ENCODE results near the gene ITPR3.

ITPR3 gene

DNA sequence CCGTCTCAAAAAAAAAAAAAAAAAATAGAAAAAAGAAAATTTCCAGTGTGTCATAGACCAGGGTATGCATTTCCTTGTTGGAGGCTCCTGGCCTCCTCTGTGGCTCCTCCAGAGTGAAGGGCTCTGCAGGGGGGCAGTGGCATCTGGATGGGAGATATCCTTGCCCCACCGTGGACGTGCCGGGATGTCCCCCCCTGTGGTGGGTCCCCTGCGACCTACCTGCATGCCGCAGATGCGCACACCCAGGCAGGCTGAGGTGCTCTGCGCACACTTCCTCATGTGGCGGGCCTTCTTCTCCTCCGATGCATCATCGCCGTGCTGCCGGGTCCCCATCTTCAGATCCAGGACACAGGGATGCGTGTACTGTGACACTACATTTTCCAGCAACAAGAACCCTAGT lies 104.1 kb downstream of the ITPR3 start:
- no peaks in the 10 kb centered on the region for H3K9me3 Mint-ChIP-seq
- no peak overlapping the region for H3K4me3 Mint-ChIP-seq
- no peaks in the 10 kb centered on the region for H3K36me3 Mint-ChIP-seq (ENCODE audit: low read depth)

DNA sequence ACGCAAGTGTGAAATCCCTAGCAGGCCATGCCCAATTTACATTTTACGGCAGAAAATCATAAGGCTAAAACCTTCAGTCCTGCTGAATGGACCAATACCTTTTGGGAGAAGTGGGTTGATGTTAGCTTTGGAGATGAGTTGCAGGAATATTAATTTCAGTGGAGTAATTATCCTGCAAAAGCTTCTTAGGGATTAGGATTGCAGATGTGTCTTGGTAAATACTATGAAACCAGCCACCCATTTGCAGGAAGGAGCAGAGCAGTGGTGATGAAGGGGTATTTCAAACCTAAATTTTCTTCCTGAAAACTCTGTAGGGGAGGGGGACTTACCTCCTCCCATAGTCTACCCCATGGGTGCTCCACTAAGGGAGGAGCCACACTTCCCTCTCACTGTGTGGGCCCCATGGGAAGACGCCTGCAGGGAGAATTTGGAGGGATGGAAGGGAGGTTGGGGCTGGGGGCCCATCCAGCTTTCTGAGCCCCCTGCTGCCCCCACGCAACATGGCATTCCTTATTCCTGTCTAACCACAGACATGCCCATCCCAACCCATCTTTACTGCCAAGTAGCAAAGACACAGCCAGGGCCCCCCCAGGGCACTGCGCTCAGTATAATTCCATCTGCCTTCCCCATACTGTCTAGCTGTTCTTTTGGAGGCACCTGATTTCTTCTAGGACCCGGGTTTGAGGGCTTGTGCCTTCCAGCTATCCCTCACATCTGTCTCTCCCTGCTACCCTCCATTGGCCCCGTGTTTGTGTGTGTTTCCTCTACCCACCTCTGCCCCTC lies 105.0 kb downstream of the ITPR3 start:
- Mint-ChIP-seq H3K4me1 (ENCODE audit: low read depth) (no peaks in the 10 kb centered on the region), H3K36me3 (ENCODE audit: low read depth) (no peaks in the 10 kb centered on the region), H3K4me3 (no peak overlapping the region), H3K27ac (no peak overlapping the region), H3K9me3 (no peaks in the 10 kb centered on the region), H3K27me3 (peaks cover 25% of the 10 kb centered on the region)
- intact Hi-C loops (cut with micrococcal nuclease), result no loop called here

More for the DNA sequence above, 104.1 kb downstream of the ITPR3 start:
- peaks cover 26% of the 10 kb centered on the region for H3K27me3 Mint-ChIP-seq
- no peaks in the 10 kb centered on the region for H3K4me1 Mint-ChIP-seq (ENCODE audit: low read depth)
- intact Hi-C loops (cut with micrococcal nuclease), result no loop called here
- no peak overlapping the region for H3K27ac Mint-ChIP-seq

DNA sequence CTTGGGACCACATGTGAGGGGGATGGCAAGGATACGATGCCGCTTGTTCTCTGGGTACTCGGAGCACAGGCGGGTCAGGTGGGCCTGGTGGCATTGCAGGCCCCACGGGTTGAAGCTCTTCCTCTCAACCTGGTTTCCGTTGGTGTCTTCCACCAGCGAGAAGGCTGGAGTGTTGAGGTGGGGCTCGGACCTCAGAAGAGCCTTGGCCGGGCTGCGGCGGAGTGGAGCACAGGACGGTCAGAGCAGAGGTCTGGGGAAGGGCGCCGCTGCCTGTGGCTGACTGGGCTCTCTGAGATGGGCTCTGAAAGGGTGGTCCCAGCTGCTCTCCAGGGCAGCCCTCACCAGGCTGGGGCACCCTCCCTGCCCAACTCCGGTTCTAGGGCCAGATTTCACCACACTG lies 105.6 kb downstream of the ITPR3 start:
- H3K4me1 Mint-ChIP-seq (ENCODE audit: low read depth), result no peaks in the 10 kb centered on the region
- peaks cover 24% of the 10 kb centered on the region for H3K27me3 Mint-ChIP-seq
- H3K4me3 Mint-ChIP-seq, result no peak overlapping the region
- no peaks in the 10 kb centered on the region for H3K36me3 Mint-ChIP-seq (ENCODE audit: low read depth)
- intact Hi-C loops (cut with micrococcal nuclease), result no loop called here
- no peaks in the 10 kb centered on the region for H3K9me3 Mint-ChIP-seq
- no peak overlapping the region for H3K27ac Mint-ChIP-seq

DNA sequence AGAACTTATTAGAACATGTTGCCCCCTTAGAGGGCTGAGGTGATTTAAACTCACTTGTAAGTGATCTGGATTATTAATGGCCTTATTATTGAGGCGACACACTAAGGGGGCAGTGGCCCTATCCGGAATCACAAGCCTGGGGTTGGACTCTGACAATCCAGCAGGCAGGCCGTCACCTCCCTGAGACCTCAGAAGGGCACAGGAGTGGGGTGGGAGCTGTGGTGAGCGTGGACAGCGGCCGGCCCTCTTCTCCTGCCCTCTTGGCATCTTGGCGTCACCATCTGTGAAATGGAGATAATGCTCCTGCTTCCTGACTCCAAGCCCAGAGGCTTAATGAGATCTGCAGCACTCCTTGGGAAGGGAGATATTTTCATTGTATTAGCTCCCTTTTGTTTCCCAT lies 106.0 kb downstream of the ITPR3 start:
- H3K36me3 Mint-ChIP-seq (ENCODE audit: low read depth), result no peaks in the 10 kb centered on the region
- H3K4me3 Mint-ChIP-seq, result no peak overlapping the region

DNA sequence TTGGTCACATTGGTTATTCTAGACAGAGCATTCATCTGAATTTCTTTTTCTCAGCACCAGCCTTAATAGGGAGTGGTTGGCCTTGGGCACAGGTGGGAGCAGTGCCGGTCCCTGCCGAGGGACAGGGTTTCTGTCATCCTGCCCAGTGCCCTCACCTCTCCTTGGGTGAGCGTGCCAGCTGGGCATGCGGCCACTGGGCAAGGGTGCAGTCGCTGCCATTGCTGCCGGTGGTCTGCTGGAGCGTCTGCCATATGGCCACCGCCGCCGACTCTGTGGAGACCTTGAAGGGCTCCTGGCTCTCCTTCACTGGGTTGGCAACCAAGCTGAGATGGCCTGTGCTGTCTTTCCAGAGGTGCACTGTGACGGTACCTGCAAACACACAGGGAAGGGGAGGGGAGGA lies 106.8 kb downstream of the ITPR3 start:
- H3K4me1 Mint-ChIP-seq (ENCODE audit: low read depth), result no peaks in the 10 kb centered on the region

More for the DNA sequence above, 106.0 kb downstream of the ITPR3 start:
- Mint-ChIP-seq H3K4me1 (ENCODE audit: low read depth) (no peaks in the 10 kb centered on the region), H3K27me3 (peaks cover 21% of the 10 kb centered on the region), H3K27ac (no peak overlapping the region), H3K9me3 (no peaks in the 10 kb centered on the region)
- intact Hi-C loops (cut with micrococcal nuclease), result no loop called here

DNA sequence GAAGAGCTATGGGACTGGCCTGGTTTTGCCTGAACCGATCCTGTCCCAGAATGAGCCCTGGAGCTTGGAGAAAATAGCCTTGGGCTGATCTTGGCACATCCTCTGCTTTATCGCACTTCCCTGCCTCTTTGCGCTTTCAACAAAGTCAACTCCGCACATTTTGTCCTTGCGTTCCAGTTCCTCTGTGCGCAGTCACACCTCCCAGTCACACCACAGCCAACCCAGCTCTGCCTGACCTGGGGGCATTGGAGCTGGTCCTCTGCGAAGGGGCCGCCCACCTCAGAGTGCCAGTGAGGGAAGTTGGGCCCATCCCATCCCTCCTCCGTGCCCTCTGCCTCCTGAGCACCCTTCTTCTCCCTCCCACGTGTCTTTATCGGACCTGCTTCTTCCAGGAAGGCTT lies 107.3 kb downstream of the ITPR3 start:
- Mint-ChIP-seq H3K27ac (no peak overlapping the region), H3K4me1 (ENCODE audit: low read depth) (no peaks in the 10 kb centered on the region), H3K4me3 (no peak overlapping the region), H3K9me3 (no peaks in the 10 kb centered on the region), H3K36me3 (ENCODE audit: low read depth) (no peaks in the 10 kb centered on the region), H3K27me3 (peaks cover 16% of the 10 kb centered on the region)
- intact Hi-C loops (cut with micrococcal nuclease), result no loop called here

More for the DNA sequence above, 106.8 kb downstream of the ITPR3 start:
- Mint-ChIP-seq H3K27ac (no peak overlapping the region), H3K27me3 (peaks cover 17% of the 10 kb centered on the region), H3K4me3 (no peak overlapping the region), H3K36me3 (ENCODE audit: low read depth) (no peaks in the 10 kb centered on the region), H3K9me3 (no peaks in the 10 kb centered on the region)
- intact Hi-C loops (cut with micrococcal nuclease), result no loop called here

DNA sequence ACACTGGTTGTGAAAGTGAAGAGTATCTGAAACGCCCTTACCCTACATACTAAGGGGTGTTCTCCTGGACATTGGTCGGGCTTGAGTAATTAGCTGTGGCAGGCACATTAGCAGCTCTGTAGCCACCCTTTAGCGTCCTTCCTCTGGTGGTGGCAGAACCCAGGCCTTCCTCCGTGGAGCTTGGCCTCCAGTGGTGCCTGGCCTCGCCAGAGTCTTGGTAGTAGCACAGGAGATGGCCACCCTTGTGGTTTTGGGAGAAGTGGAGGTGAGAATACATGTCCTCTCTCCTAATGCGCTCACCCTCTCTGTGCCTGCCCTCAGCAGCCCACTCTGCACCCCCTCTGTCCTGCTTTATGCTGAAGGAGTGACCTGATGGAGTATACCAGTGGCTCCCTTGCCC lies 107.9 kb downstream of the ITPR3 start:
- no peak overlapping the region for H3K27ac Mint-ChIP-seq
- H3K4me3 Mint-ChIP-seq, result no peak overlapping the region
- H3K36me3 Mint-ChIP-seq (ENCODE audit: low read depth), result no peaks in the 10 kb centered on the region
- intact Hi-C loops (cut with micrococcal nuclease), result no loop called here
- peaks cover 10% of the 10 kb centered on the region for H3K27me3 Mint-ChIP-seq
- H3K4me1 Mint-ChIP-seq (ENCODE audit: low read depth), result no peaks in the 10 kb centered on the region
- no peaks in the 10 kb centered on the region for H3K9me3 Mint-ChIP-seq

DNA sequence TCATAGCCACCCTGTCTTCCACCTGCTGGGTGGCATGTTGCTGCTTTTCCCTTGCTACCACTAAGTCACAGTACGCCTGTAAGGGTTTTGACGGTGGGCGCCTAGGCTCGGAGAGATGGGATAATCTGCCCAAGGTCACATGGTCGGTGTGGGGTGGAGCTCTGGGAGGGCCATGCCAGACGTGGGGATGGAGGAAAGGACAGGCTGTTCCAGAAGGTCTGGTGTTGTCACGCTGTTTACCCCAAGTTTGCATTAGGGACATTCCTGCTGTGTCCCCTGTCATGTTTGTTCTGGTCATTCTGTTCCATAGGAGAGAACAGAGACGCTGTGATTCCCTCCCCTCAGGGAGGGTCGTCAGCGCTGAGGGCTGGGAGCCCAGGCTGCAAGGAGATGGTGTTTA lies 109.5 kb downstream of the ITPR3 start:
- no peaks in the 10 kb centered on the region for H3K4me1 Mint-ChIP-seq (ENCODE audit: low read depth)

DNA sequence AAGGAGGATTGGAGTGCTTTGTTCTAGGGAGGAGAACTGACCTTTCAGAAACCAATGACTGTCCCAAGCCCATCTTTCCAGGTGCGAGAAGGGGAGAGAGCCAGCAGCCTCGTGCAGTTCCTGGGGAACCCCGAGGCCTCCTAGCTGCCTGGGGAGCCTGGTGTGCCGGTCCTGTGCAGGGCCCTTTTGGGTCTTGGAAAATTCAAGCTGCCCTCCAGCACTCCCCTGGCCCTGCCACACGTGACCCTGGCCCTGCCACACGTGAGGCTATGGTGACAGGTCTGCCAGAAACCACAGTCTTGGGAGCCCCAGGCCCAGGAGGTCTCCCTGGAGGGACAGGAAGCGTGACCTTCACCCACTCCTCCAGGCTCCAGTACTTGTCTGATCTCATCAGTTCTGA lies 109.9 kb downstream of the ITPR3 start:
- Mint-ChIP-seq H3K36me3 (ENCODE audit: low read depth) (no peaks in the 10 kb centered on the region), H3K9me3 (no peaks in the 10 kb centered on the region), H3K27me3 (peaks cover 7% of the 10 kb centered on the region), H3K4me3 (no peak overlapping the region), H3K27ac (no peak overlapping the region), H3K4me1 (ENCODE audit: low read depth) (no peaks in the 10 kb centered on the region)
- intact Hi-C loops (cut with micrococcal nuclease), result no loop called here

More for the DNA sequence above, 109.5 kb downstream of the ITPR3 start:
- intact Hi-C loops (cut with micrococcal nuclease), result no loop called here
- Mint-ChIP-seq H3K27ac (no peak overlapping the region), H3K4me3 (no peak overlapping the region), H3K27me3 (peaks cover 7% of the 10 kb centered on the region), H3K9me3 (no peaks in the 10 kb centered on the region), H3K36me3 (ENCODE audit: low read depth) (no peaks in the 10 kb centered on the region)

DNA sequence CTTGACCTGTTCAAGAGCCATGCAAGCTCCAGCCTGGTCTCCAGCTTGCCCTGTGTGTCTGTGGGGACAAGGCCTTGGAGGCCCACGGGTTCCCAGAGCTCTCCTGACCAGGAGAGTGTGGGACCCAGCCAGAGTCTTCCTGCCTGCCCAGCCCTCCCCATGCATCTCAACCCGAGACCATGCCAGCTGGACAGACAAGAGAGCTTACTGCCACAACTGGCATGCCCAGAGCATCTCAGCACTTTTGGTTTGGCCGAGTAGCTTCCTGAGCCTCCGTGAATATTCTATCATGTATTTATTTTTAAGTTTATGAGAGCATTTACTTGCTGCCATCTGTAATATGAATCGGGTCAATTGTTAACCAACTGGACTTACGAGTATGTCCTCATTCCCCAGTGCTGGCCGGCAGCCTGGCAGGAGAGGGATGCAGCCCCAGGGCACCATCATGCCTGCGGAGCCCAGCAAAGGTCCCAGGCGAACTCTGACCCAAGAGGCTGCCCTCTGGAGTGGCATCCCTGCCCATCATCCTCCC lies 110.7 kb downstream of the ITPR3 start:
- Mint-ChIP-seq H3K4me1 (ENCODE audit: low read depth) (no peaks in the 10 kb centered on the region), H3K36me3 (ENCODE audit: low read depth) (no peaks in the 10 kb centered on the region), H3K27ac (no peak overlapping the region), H3K4me3 (no peak overlapping the region), H3K27me3 (peaks cover 4% of the 10 kb centered on the region), H3K9me3 (no peaks in the 10 kb centered on the region)
- intact Hi-C loops (cut with micrococcal nuclease), result no loop called here

DNA sequence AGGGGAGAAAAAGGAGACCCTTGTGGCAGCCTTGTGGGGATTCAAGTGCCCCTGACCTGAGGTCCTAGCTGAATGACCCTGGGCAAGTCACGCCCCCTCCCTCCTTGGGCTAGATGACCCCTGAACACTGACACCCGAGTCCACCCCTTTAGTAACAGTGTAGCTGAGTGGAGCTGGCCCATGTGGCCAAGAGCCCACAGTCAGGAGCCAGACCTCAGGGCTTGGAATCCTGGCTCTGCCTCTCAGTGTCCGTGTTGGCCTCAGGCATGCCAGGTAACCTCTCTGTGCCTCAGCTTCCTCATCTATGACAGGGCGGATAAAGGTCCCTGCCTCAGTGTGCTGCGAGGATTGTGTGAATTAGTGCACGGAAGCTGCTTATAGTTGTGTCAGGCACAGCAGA lies 111.3 kb downstream of the ITPR3 start:
- no peaks in the 10 kb centered on the region for H3K9me3 Mint-ChIP-seq
- intact Hi-C loops (cut with micrococcal nuclease), result no loop called here
- no peak overlapping the region for H3K27ac Mint-ChIP-seq
- no peaks in the 10 kb centered on the region for H3K4me1 Mint-ChIP-seq (ENCODE audit: low read depth)
- no peaks in the 10 kb centered on the region for H3K36me3 Mint-ChIP-seq (ENCODE audit: low read depth)
- H3K27me3 Mint-ChIP-seq, result peaks cover 4% of the 10 kb centered on the region
- no peak overlapping the region for H3K4me3 Mint-ChIP-seq

DNA sequence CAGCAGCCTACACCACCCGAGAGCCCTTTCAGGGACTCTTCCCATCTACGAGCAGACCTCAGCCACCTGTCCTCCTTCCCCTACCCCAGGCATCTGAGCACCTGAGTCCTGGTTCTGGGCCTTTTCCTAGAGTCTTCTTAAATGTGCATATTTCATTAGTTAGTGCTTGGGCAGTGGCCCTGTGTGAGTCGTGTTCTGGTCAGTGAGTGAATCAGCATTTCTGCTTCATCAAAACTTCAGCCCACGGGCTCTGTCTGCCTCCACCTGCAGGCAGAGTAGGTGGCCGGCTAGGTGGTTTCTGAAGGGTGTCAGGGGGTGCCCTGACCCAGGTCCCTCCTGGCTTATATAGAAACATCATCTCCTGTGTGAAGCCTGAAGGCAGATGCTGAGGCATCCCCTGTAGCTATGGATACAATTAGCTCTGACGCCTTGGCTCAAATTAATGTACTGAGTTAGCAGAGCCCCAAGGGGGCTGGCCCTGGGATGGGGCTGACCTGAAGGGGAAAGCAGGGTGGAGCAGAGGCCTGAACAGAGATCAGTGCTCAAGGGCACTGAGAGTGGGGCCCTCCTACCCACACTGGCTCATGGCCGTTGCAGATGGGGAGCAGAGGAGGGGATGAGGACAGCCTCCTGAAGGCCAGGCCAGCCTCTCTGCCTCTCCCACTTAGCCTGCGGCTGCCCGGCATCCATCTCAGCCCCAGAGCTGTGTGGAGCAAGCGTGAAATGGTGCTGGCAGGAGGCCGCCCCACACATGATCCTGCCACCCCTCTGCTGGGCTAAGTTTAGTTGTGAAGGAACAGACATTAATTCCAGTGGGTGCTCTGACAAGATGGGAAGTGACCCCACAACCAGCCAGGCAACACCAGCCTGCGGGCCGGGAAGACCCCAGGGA lies 111.9 kb downstream of the ITPR3 start:
- intact Hi-C loops (cut with micrococcal nuclease), result no loop called here
- Mint-ChIP-seq H3K36me3 (ENCODE audit: low read depth) (no peaks in the 10 kb centered on the region), H3K27me3 (peaks cover 4% of the 10 kb centered on the region), H3K27ac (no peak overlapping the region), H3K4me1 (ENCODE audit: low read depth) (no peaks in the 10 kb centered on the region), H3K9me3 (no peaks in the 10 kb centered on the region), H3K4me3 (no peak overlapping the region)

DNA sequence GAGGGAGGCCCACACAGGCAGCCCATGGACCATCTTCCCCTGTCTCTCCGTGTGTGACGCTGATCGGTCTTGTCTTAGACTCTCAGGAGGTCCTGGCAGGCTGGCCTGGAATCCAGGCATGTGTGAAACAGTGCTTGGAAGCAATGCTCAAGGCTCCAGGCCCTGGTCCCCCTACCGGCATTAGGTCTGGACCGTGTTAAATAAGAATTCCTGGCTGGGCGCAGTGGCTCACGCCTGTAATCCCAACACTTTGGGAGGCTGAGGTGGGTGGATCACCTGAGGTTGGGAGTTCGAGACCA lies 112.5 kb downstream of the ITPR3 start:
- H3K4me3 Mint-ChIP-seq, result no peak overlapping the region
- intact Hi-C loops (cut with micrococcal nuclease), result no loop called here
- H3K9me3 Mint-ChIP-seq, result no peaks in the 10 kb centered on the region
- H3K27ac Mint-ChIP-seq, result no peak overlapping the region
- H3K4me1 Mint-ChIP-seq (ENCODE audit: low read depth), result no peaks in the 10 kb centered on the region
- H3K27me3 Mint-ChIP-seq, result peaks cover 1% of the 10 kb centered on the region
- no peaks in the 10 kb centered on the region for H3K36me3 Mint-ChIP-seq (ENCODE audit: low read depth)

DNA sequence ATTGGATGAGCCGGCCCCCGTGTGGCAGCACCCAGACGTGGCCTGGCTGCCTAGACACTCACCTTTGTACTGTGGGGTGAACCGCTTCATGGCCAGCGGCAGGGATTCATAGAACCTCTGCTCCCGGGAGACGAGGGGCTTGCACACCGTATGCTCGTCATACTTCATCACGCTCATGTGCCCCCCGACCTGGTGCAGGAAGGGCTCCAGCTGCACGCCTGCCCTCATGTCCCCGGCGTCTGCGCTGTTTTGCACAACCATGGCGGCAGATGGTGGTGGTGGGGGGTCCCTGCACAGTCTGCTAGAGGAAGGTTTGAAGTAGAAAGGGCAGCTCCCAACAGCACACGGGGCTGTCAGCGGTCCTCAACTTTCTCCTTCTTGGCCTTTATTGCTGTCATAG lies 114.1 kb downstream of the ITPR3 start:
- H3K9me3 Mint-ChIP-seq, result no peaks in the 10 kb centered on the region
- H3K4me3 Mint-ChIP-seq, result no peak overlapping the region
- H3K27me3 Mint-ChIP-seq, result no peaks in the 10 kb centered on the region
- no peak overlapping the region for H3K27ac Mint-ChIP-seq
- H3K4me1 Mint-ChIP-seq (ENCODE audit: low read depth), result peaks cover 8% of the 10 kb centered on the region
- intact Hi-C loops (cut with micrococcal nuclease), result no loop called here
- H3K36me3 Mint-ChIP-seq (ENCODE audit: low read depth), result no peaks in the 10 kb centered on the region
